HG02678 (cell line): ENCODE measurements around the gene OR4K1.
"Not testable (repeated sequence)": the region's sequence is repeated elsewhere in the genome, so short reads cannot be mapped to it uniquely, and the experiment has no call there.

Experiments used
- ATAC-seq: cut with Tn5 transposase; IDR thresholded peaks from one replicate; pipeline ENCODE4 v1.9.1; 2021; ENCODE audit warnings: mild to moderate bottlenecking, moderate library complexity; ENCODE audit not compliant: unreplicated experiment

OR4K1 gene, protein sequence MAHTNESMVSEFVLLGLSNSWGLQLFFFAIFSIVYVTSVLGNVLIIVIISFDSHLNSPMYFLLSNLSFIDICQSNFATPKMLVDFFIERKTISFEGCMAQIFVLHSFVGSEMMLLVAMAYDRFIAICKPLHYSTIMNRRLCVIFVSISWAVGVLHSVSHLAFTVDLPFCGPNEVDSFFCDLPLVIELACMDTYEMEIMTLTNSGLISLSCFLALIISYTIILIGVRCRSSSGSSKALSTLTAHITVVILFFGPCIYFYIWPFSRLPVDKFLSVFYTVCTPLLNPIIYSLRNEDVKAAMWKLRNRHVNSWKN

DNA sequence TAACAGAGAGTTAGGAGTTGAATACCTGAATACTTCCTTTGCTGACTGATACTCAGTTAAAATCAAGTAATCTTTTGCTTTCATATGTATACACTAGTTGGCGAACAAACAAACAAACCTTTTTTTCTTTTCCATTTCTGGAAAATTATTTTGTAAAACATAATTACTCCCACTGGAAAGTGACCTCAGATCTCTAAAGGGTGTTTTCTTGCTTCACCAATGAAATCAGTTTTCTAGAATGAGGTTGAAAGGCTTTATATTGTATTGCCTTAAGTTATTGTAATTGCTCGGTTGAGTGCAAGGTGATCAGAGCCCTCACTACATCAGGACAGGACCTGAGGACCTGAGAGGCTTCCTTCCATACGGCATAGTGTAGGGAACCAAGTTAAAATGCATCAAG lies at the start of gene OR4K1:
Gene OR4K1, plus strand, starts transcription at position 301 of the 400 bp plus-strand sequence. CDS start 4,750 bp downstream, outside the sequence.
- no peak for ATAC-seq

DNA sequence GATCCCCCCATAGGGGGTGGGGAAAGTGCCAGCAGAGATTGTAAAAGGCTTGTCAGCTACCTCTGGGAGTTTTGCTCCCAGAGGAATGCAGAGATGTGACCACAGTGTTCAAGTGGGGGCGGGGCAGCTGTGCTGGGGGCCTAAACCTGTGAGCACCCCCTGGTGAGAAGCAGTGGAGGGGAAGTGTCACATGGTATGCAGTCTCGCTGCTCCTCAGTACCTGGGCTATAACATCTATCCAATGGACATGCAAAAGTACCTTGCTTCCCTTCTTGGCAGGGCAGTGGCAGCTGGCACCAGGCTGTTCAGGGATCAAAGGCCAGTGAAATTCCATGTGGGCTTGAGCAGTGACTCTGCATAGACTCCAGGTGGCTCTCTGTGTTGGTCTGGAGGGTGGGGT lies 35.4 kb upstream of the OR4K1 start:
- ATAC-seq = no peak

GRCh38 chr14:19900999-19901398 lies 29.7 kb upstream of the OR4K1 start:
- ATAC-seq = no peak

DNA sequence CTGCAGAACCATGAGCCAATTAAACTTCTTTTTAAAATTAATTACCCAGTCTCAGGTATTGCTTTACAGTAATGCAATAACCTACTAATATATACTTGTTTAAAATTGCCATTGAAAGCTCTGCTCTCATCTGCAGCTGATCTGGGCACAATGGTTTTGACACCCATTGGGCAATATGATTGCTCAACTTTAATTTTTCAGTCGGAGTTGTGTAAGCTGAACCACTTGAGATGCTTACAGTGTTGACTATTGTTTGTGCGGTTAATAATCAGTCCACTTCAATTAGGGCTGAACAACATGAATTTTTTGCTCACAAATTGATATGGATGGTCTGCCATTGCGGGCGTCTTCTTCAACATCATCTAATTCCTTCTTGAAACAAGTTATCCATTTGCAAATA lies 28.3 kb upstream of the OR4K1 start:
- ATAC-seq = no peak

DNA sequence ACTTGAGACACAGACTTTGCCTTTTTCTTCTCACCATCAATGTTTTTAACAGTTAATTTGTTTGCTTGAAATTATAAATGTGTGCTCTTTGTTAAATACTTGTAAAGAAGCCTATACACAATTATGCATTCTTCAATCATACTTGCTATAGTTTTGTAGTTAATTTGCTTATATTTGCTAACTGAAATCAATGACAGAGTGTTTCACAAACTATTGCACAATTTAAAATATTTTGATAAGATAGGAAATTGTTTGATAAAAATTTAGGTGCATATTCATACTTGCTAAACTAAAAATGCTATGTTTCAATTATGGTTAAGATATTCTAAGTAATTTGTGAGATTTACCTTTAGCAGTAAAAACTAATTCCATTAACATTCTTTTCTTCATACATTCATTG lies 24.1 kb upstream of the OR4K1 start:
- ATAC-seq = no peak

- no peak for ATAC-seq
Observed at GRCh38 chr14:19911114-19911513, 19.6 kb upstream of the OR4K1 start.

DNA sequence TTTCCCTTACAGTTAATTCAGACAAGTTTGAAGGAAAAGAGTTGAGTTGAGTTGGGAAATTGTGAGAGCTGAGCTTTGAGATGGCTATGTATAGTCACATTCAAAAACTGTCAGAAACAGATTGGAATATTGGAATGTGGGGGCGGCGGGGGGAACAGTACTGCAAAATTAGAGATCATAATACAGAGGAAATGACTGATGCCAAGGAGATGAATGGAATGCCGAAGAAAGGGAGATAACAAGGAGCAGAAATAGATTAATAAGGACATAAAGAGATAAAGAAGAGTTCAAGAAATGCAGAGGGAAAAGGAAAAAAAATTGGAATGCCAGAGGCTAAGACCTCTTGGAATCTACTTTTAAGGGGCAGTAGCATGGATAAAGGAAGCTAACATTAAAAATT lies 13.5 kb upstream of the OR4K1 start:
- no peak for ATAC-seq

DNA sequence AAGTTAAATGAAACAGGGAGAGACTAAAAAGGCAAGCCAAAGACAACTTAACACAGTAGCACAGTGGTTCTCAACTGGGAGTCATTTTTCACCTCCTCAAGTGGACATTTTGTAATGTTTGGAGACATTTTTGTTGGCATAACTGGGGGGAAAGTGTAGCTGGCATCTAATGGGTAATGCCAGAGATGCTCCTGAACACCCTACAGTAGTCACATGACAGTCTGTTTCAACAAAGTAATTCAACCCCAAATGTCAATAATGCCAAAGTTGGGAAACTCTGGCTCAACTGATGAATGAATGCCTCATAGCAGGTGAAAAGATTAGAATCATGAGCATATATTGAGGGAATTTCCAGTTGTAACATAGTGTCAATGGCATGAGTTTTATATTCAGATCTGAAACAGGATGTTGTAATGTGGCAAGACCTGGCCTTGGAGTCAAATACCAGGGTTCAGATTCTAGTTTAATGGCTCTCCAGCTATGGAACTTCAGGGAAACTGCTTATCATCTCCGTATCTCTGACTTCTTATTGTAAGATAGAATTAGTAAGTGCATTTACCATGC lies 12.7 kb upstream of the OR4K1 start:
- ATAC-seq = no peak

- ATAC-seq = no peak
Observed at GRCh38 chr14:19918553-19919264, 12.0 kb upstream of the OR4K1 start.

- no peak for ATAC-seq
Observed at GRCh38 chr14:19920021-19920657, 10.6 kb upstream of the OR4K1 start, which contains the start of gene OR4K5. Gene OR4K5, plus strand, starts transcription at chr14:19920607. Its CDS starts 0 bp downstream, at chr14:19920607.

GRCh38 chr14:19941668-19942067 lies 11.0 kb downstream of the OR4K1 start:
- no peak for ATAC-seq

- ATAC-seq = no peak
Observed at GRCh38 chr14:19947413-19948090, 16.8 kb downstream of the OR4K1 start.

DNA sequence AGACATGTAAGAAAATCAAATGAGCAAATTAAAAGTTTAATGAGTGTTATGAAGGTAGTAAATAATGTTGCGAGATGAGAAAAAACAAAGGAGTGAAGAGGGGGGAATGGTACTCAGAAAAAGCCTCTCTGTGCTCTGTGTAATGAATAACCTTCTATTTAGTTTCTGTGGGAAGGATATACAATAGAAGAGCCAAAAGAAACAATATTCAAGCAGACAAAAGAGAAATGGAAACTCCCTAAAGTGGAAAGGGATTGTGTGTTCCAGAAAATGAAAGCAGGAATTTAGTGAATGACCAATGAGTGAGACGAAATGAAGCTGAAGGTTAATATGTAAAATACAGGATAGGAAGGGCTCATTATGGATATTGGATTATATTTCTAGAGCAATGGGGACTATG lies 18.5 kb downstream of the OR4K1 start:
- ATAC-seq = no peak

DNA sequence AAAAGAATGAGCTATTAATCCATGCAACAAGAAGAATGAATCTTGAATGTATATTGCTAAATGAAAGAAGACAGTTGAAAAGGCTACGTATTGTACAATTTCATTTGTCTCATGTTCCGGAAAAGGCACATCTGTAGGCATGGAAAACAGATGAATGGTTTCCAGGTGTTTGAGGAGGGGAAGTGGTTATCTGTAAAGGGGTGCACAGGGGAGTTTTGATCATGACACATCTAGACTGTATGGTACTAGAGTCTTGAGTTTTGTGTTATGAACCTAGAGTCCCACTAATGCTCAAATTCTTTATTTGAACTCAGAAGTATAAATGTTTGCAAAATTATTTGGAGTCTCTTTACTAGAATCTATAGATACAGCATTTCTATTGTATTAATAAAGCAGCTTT lies 39.0 kb downstream of the OR4K1 start:
- not testable (repeated sequence) for ATAC-seq

- no peak for ATAC-seq
Observed at GRCh38 chr14:19974844-19975243, 44.1 kb downstream of the OR4K1 start.

- ATAC-seq = no peak
Observed at GRCh38 chr14:19975291-19975690, 44.6 kb downstream of the OR4K1 start, which contains the start of gene OR4K15. Gene OR4K15, plus strand, starts transcription at chr14:19975591. Its CDS starts 0 bp downstream, at chr14:19975591.
